Measurements from ENCODE around the gene TMEM198.

- TF ChIP-seq, protein P1, sequence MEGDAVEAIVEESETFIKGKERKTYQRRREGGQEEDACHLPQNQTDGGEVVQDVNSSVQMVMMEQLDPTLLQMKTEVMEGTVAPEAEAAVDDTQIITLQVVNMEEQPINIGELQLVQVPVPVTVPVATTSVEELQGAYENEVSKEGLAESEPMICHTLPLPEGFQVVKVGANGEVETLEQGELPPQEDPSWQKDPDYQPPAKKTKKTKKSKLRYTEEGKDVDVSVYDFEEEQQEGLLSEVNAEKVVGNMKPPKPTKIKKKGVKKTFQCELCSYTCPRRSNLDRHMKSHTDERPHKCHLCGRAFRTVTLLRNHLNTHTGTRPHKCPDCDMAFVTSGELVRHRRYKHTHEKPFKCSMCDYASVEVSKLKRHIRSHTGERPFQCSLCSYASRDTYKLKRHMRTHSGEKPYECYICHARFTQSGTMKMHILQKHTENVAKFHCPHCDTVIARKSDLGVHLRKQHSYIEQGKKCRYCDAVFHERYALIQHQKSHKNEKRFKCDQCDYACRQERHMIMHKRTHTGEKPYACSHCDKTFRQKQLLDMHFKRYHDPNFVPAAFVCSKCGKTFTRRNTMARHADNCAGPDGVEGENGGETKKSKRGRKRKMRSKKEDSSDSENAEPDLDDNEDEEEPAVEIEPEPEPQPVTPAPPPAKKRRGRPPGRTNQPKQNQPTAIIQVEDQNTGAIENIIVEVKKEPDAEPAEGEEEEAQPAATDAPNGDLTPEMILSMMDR (IDR thresholded peaks at IDR 0.05; ENCODE audit: low read depth, low read length, missing input control): no peak
- TF ChIP-seq FOXA1 (IDR thresholded peaks at IDR 0.05): no peak
- TF ChIP-seq, protein P2, sequence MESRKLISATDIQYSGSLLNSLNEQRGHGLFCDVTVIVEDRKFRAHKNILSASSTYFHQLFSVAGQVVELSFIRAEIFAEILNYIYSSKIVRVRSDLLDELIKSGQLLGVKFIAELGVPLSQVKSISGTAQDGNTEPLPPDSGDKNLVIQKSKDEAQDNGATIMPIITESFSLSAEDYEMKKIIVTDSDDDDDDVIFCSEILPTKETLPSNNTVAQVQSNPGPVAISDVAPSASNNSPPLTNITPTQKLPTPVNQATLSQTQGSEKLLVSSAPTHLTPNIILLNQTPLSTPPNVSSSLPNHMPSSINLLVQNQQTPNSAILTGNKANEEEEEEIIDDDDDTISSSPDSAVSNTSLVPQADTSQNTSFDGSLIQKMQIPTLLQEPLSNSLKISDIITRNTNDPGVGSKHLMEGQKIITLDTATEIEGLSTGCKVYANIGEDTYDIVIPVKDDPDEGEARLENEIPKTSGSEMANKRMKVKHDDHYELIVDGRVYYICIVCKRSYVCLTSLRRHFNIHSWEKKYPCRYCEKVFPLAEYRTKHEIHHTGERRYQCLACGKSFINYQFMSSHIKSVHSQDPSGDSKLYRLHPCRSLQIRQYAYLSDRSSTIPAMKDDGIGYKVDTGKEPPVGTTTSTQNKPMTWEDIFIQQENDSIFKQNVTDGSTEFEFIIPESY (IDR thresholded peaks at IDR 0.05): no peak
- TF ChIP-seq, protein P3, sequence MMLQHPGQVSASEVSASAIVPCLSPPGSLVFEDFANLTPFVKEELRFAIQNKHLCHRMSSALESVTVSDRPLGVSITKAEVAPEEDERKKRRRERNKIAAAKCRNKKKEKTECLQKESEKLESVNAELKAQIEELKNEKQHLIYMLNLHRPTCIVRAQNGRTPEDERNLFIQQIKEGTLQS (IDR thresholded peaks at IDR 0.05): no peak
These were observed 30.0 kb upstream of the TMEM198 start for GRCh38 chr2:219513787-219514186.
